HG02884 (cell line): ENCODE results near the gene PGAM1.
"Not testable (repeated sequence)": the region's sequence is repeated elsewhere in the genome, so short reads cannot be mapped to it uniquely, and the experiment has no call there.

Source experiments
- ATAC-seq: cut with Tn5 transposase; IDR thresholded peaks from one replicate; pipeline ENCODE4 v1.9.1; 2021; ENCODE audit warnings: mild to moderate bottlenecking, moderate library complexity; ENCODE audit not compliant: unreplicated experiment

Gene PGAM1

DNA sequence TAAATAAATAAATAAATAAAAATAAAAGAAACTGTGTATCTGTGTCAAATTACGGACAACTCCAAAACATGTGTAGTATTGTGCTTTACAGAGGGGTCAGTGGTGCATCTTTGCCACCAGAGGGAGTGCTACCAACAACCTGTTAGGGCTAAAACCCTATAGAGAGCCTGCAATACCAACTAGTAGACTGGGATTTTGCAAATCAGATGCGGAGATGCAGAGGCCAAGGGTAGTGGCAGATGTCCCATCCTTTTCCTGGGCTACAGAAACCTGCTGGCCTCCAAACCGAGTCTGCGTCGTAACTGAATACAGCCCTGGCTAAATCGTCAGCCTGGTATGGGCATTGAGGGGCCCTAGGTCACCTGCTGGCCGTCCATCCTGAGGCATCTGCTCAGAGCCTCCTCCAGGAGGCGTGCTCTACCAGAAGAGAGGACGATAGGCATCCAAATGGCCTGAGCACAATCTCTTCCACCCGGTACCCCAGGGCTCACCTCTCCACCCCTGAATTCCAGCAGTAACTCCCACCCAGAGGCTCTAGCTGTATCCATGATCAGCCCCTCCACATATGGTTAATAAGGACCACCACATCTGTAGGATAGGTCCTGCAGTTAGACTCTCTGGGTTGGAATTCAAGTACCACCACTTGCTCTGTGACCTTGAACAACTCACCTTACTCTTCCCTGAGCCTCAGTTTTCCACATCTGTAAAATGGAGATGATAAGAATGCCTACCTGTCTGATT, 18.6 kb upstream of the PGAM1 start:
- ATAC-seq = peak; percentile 89

DNA sequence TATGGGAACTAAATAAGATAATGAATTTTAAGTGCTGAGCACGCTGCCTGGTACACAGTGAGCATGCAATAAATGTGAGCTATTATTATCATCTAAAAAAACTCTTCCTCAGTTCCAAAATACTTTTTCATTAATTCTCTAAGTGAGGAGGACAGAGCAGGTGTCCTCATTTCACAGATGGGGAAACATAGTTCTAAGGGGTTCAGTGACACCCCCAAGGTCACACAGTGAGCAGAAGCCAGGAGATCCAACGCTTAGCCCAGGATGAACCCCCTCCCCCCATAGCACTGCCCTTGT, 18.1 kb upstream of the PGAM1 start:
- ATAC-seq = no peak

DNA sequence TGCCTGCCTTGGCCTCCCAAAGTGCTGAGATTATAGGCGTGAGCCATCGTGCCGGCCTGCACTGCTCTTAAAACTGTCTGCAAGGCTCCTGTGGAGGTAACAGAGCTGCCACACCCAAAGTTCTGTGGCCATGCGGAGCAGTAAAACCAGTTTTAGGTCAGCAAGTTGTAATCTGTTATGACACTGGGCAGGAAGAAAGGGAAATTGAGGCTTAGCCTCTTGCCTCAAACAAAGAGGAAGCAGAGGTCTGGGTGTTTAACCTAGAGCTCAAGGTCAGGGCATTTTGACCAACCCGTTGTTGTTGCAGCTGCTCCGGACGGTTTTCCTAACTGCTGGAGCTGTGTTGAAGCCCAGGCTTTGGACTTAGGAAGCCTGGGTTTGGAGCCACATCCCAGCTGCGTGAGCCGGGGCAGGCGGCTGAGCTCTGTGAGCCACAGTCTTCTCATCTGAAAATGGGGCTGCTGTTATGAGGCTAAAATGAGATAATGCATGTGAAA, 17.4 kb upstream of the PGAM1 start:
- ATAC-seq = no peak

DNA sequence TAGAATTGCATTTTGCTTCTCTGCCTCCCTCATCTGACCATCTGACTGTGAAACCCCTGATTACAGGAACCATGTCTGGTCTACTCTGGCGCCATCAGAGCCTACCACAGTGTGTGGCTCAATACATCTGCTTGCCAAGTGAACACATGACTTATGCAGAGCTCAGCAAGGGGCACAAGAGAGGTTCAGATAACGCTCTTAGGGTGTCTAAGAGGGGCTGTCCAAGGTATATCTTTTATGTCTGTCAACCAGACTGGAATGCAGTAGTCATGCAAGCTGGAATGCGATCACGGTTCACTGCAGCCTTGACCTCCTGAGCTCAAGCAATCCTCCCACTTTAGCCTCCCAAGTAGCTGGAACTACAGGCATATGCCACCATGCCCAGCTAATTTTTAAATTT, 14.6 kb upstream of the PGAM1 start:
- no peak for ATAC-seq

DNA sequence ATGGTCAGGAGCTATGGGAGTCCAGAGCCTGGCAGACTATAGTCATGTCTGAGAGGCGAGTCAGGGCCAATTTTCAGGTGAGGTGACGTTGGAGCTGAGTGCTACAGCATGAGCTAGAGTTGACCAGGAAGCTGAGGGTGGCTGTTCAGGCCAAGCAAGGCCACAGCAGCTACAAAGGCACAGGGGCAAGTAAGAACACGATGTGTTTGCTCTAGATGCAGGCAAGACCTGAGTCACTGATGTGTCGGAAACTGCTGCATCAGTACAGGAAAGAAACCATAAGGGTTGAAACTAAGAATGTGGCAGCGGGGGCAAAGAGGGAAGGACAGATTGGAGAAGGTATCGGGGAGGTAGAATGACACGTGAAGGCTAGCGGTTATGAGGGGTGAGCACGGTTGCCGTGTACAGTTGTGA, 13.1 kb upstream of the PGAM1 start:
- ATAC-seq = no peak

DNA sequence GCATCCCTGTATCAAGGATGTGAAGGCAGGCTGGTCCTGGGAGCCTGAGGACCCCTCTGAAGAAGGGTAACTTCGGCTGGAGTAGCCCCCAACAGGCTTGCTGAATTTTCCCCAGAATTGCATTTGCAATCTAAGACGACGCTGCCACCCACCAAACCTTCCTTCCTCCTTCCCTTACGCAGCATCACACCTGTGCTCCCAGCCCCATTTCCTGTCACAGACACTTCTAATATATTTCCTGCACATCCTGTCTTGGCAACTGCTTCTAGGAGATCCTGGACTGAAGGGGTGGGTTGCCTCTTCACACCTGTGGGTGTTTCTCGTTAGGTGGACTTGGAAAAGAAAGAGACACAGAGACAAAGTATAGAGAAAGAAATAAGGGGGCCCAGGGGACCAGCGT, 9.4 kb upstream of the PGAM1 start:
- no peak for ATAC-seq

DNA sequence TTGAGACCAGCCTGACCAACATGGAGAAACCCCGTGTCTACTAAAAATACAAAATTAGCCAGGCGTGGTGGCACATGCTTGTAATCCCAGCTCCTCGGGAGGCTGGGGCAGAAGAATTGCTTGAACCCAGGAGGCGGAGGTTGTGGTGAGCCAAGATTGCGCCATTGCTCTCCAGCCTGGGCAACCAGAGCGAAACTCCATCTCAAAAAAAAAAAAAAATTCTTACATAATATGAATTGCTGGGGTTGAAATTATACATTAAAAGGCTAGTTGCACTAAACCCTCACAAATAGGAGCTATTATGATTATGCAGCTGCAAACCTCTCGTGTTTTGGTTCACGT, 2.3 kb upstream of the PGAM1 start:
- not testable (repeated sequence) for ATAC-seq

DNA sequence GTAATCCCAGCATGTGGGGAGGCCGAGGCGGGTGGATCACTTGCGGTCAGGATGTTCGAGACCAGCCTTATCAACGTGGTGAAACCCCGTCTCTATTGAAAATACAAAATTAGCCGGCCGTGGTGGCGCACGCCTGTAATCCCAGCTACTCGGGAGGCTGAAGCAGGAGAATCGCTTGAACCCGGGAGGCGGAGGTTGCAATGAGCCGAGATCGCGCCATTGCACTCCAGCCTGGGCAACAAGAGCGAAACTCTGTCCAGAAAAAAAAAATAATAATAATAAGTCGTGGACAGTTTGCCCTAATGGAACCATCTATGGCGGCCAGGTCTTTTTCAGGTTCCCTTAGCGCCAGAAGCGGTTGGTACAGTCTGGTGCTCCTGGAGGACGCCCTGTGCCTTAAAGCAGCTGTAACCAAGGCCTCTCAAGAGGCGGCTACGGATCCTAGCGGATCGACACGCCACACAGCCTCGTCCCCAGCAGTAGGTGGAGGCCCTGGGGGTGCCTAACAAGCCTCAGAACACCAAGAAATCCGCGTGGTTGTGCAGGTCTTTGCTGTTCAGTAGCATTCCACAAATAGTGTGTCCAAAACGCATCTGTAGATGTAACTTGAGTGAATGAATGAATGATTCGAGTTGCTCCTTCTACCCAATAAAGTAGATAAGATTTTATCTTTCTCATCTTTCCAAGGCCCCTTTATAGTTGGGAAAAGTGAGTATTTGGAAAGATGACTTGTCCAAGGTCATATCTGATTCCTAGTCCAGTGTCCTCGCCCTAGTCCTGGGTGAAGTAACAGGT, 982 bp downstream of the PGAM1 start:
- ATAC-seq = no peak

DNA sequence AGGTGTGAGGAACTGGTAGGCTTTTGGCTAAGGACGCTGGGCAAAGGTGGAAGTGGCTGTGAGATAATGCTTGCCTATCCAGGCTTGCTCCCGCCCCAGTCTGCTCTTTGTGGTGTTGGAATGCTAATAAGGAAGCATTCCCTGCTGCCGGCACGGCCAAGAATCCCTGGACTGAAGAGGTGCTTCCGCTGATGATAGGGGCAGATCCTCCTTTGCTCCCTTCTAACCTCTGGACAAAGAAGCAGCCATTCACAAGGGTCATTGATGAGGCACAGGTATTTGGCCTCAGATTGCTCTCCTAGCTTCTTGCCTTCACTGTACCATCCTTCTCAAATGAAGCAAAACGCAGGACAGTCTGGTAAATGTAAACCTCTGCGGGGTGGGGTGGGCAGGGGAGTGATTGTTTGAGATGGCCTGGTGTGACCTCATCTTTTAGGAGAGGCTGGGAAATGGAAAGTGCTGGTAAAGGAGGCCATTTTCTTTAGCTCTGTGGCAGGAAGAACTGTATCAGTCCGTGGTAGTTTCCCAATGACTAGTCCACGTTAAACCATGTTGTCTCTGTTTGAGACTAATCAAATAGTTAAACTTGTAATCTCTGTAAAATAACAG, 1.7 kb downstream of the PGAM1 start:
- no peak for ATAC-seq

DNA sequence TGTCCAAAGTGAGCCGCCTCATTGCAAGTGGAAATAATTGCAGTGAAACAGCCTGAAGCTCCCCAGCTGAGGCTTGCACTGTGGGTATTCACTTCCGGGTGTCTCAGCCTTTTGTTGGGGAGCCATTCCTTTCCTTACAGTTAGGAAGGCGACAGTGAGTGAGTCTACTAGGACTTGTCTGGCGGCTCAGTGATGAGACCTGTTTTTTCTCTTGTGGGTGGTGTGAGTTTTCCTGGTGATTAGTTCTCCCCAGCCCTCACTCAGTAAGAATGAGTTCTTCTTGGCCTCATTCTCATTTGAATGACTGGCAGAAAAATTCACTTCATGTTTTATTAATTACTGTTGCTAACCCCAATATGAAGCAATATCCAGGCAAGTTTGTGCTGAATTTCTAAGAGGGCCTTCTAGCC, 2.6 kb downstream of the PGAM1 start:
- no peak for ATAC-seq

DNA sequence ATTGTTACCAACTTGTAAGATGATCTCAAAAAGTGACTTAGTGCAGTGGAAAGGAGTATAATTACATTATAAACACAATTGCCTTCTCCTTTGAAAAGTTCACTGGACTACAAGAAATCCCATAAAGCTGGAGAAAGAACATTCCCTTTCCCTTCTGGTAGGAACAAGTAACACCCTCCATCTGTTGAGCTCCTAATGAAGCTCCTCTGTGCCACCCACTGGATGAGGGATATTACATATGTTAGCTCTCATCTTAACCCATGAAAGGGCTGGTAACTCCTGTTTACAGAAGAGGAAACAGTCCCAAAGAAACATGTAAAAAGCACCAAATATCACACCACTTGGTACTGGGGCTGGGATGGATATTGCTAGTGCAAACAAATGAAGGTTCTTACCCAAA, 8.1 kb downstream of the PGAM1 start:
- no peak for ATAC-seq

DNA sequence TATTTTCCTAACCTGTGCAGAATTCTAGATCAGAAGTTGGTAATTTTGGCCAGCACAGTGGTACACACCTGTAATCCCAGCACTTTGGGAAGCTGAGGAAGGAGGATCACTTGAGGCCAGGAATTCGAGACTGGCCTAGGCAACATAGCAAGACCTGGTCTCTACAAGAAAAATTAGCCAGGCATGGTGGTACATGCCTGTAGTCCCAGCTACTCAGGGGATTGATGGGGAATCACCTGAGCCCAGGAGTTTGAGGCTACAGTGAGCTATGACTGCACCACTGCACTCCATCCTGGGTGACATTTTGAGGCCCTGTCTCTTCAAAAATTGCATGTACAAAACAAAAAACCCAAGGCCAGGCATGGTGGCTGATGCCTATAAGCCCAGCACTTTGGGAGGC, 8.6 kb downstream of the PGAM1 start:
- no peak for ATAC-seq

DNA sequence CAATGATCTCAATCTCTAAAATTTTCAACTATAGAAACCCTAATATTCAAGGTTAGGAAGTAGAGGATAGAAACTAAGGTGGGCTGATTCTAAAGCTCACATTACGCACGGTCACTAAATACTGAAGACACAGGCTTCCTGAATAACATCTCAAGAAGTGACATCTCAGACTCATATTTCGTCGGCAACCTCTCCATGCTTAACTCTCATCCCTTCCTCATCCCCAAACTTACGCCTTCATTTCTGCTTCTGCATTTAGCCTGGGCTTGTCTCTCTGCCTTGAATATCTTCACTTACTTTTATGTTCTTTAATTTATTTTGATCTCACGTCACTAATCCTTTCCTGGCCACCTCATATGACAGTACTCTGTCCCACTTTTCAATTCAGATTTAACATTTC, 9.2 kb downstream of the PGAM1 start:
- no peak for ATAC-seq

DNA sequence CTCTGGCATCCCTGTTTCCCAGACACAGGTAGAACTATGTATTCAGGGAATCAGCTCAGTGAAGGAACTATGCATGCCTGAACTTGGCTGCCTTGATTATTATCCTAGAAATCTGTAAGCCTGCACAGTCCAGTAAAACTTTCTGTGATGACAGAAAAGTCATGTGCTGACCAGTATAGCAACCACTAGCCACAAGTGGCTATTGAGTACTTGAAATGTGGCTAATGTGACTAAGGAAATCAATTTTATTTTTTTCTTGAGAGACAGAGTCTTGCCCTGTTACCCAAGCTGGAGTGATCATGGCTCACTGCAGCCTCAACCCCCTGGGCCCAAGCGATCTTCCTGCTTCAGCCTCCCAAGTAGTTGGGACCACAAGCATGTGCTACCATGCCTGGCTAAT, 16.3 kb downstream of the PGAM1 start:
- no peak for ATAC-seq

DNA sequence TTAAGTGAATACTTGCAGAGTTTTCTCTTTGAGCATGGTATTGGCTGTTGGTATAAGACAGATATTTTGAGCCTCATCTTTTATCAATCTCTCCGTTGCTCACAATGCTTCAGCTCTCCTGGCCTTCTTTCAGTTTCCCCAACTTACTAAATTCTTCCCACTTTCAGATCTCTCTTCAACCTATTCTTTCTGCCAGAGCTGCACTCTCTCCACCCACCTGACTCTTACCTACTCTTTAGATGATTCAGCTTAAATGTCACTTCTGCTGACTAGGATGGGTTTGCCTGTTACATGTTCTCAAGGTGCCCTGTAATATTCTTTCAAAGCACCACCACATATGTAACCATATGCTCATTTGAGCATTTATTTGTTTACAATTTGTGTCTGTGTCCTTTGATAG, 18.2 kb downstream of the PGAM1 start:
- no peak for ATAC-seq

DNA sequence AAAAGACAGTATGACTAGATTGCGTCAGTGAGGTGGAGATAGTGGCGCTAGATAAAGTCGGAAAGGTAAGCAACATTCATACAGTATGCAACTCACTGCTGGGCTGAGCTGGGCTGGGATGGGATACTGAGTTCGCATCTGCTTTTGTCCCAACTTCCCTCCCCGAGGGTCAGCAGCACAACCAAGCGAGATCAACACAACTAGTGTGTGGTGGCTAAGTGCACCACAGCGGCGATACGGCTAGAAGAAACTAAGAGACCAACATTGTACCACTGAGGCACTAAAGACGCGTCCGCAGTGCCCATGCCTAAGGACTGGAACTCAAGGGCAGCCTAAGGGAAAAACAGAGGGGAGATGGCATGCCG, 19.3 kb downstream of the PGAM1 start:
- no peak for ATAC-seq

DNA sequence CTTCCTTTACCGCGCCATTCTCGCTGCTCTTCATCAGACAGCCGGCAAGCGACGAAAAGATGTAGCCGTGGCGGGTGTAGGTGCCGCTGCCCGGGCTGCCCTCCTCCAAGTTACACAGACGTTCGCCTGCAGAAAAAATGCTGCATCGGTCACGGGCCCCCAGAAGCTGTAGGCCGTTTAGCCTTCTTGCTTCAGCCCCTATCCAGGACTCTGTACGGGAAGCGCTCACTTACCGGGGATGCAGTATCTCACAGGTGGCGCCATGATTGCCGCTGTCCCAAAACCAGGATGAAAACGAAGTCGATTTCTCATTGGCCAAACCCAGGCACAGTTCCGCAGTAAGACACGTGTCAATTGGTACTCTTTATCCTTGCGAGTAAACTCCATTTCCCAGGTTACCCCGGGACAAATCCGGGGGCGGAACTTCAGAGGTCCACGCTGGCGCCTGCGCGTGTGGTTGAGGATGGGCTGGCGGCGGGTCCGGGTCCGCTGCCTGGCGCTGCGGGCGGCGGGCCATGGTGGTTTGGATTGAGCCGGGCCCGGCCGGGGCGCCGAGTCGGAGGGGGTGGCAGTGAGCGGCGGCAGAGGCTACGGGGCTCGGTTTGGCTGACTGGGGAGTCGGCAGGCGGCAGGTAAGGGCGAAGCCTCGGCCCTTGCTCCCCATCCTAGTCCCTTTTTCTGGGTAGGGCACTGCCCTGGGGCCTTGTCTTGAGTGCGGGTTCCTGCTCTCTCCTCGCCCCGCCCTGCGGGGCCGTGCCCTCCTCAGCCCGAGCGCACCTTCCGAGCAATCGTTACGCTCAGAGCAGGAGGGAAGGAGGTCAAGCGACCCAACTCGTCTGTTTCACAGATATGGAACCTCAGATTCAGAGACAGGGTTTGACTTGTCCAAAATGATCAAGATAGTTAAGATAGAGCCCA, 20.0 kb downstream of the PGAM1 start, which contains the start of the genes EXOSC1 and ZDHHC16:
EXOSC1 (minus strand) TSS at position 285 of the 918 bp plus-strand sequence; CDS start at position 264, 21 bp downstream.
ZDHHC16 (plus strand) TSS at position 454 of the 918 bp plus-strand sequence. CDS start 5,501 bp downstream, outside the sequence.
- ATAC-seq = peak; percentile 93

DNA sequence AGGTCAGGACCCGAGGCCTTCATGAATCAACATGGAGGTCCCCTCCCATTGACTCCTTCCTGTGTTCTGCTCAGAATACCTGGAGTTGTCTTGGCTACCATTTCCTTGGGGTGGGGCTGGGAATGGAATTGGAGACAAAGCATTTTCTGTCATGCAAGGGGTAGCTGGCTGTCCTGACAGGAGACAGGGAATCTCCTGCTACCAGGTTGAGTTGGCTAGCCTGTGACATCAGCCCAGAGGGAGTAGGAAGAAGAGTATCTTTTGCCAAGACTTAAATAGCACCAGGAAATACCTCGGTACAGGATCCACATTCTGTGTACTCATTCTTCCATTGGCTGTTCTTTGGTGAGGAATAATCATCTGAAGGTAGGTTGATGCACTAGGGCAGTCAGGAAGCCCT, 24.8 kb downstream of the PGAM1 start:
- no peak for ATAC-seq

DNA sequence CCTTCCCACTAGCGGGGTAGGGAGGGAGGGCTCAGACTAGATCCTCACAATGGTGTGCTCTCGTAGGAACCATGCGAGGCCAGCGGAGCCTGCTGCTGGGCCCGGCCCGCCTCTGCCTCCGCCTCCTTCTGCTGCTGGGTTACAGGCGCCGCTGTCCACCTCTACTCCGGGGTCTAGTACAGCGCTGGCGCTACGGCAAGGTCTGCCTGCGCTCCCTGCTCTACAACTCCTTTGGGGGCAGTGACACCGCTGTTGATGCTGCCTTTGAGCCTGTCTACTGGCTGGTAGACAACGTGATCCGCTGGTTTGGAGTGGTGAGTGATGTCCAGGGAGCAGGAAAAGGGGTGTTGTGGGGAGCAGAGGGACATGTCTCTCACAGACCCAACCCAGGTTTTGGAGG, 25.6 kb downstream of the PGAM1 start:
- ATAC-seq = no peak

DNA sequence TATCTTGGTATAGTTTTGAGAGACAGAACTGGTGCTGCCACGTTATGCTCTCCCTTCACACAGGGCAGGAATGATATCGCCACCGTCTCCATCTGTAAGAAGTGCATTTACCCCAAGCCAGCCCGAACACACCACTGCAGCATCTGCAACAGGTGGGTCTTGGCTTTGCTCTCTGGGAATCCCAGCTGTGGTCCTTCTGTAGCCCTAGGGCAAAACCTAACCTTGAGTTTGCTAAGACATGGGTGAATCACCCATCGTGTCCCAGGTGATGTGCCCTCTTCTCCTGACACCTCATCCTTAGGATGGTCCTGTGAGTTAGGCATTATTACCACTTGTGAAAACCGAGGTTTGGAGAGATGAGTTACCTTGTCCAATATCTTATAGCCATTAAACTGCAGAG, 26.4 kb downstream of the PGAM1 start:
- ATAC-seq = no peak
